Measurements from ENCODE around the gene ABL2. TPM values are rescaled to one million over a fixed set of nuclear protein-coding genes. Genes with fewer than 3 reads are reported as not detected.
"Not testable (repeated sequence)": the region's sequence is repeated elsewhere in the genome, so short reads cannot be mapped to it uniquely, and the experiment has no call there.

Gene ABL2
- polyA plus RNA-seq, 2 of the 4 experiments (the other 2 are of a cell fraction), result 12.4 TPM

DNA sequence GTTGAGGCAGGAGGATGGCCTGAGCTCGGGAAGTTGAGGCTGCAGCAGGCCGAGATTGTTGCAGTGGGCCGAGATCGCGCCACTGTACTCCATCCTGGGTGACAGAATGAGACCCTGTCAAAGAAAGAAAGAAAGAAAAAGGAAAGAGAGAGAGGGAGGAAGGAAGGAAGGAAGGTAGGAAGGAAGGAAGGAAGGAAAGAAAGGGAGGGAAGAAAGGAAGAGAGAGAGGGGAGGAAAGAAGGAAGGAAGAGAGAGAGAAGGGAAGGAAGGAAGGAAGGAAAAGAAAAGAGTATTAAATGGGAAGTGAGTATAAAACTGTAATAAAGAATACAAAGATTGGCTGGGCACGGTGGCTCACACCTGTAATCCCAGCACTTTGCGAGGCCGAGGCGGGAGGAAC, 18.4 kb upstream of the ABL2 start (continued):
- TF ChIP-seq PHF8 (IDR thresholded peaks at IDR 0.05; ENCODE audit: borderline replicate concordance, low read depth) (no peak), FOXS1 (CRISPR knock-in tag; IDR thresholded peaks at IDR 0.05) (no peak), KDM1A (IDR thresholded peaks at IDR 0.05; ENCODE audit: low read depth) (no peak), SMC3 (IDR thresholded peaks at IDR 0.05) (no peak)
- TF ChIP-seq, protein P1, sequence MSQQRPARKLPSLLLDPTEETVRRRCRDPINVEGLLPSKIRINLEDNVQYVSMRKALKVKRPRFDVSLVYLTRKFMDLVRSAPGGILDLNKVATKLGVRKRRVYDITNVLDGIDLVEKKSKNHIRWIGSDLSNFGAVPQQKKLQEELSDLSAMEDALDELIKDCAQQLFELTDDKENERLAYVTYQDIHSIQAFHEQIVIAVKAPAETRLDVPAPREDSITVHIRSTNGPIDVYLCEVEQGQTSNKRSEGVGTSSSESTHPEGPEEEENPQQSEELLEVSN (IDR thresholded peaks at IDR 0.05; ENCODE audit: borderline replicate concordance, low read depth), result no peak

DNA sequence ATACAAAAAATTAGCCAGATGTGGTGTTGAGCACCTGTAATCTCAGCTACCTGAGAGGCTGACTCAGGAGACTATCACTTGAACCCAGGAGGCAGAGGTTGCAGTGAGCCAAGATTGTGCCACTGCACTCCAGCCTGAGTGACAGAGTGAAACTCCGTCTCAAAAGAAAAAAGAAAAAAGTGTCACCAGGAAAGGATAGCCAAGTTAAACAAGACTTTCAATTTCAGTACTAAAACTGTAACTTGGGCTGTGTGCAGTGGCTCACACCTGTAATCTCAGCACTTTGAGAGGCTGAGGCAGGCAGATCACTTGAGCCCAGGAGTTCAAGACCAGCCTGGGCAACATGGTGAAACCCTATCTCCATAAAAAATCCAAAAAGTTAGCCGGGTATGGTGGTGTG, 15.9 kb upstream of the ABL2 start:
- H3K4me1 ChIP-seq; H3K4me3 ChIP-seq; H3K4me2 ChIP-seq; DNase-seq (ENCODE audit: low read depth in 1 of 2, low spot score in 1 of 2); H3K27ac ChIP-seq; ATAC-seq; H3K9me3 ChIP-seq; POLR2A ChIA-PET; FAIRE-seq: not testable (repeated sequence)
- CTCF ChIA-PET, result interaction anchor here (0.8 to 1.4 kb wide), 2 partner anchors 120 to 143 kb away, joined by 3 to 4 read pairs; partner anchors contain the start of gene AXDND1
- WGBS (ENCODE audit: missing lambda C conversion rate), result 75% methylated on average over 2 of the region's 2 CpGs

DNA sequence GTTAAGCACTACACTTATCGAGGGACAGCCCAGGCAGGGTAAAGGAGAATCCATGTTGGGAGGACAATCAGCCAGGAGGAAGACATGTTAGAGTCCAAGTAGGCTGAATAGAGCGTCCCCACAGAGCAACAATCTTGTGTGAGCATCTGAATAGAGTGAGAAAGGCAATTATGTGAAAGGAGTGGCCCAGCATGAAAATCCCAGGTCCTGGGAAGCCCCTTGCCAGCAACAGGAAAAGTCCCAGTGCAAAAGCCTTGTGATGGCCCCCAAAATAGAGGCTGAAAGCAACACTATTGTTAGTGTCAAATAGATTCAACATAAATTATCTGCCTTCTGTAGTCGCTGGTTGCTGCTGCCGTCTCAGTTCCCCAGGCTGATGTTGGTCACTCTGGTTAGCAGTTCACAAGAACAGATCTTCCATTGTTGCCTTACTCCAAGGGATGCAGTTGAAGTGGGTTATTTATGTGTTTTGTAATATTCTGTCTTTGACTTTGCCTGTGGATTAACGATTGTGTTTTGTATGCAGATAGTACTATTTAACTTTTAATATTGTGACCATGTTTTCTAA, 12.1 kb upstream of the ABL2 start:
- CTCF ChIA-PET, result no interaction called here
- no peak overlapping the region for H3K4me3 ChIP-seq
- H3K4me2 ChIP-seq, result no peak overlapping the region
- no peaks in the 10 kb centered on the region for H3K9me3 ChIP-seq
- H3K27ac ChIP-seq, result no peak overlapping the region
- TF ChIP-seq, protein P2, sequence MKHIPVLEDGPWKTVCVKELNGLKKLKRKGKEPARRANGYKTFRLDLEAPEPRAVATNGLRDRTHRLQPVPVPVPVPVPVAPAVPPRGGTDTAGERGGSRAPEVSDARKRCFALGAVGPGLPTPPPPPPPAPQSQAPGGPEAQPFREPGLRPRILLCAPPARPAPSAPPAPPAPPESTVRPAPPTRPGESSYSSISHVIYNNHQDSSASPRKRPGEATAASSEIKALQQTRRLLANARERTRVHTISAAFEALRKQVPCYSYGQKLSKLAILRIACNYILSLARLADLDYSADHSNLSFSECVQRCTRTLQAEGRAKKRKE (CRISPR knock-in tag; IDR thresholded peaks at IDR 0.05; ENCODE audit: low read depth), result no peak
- TF ChIP-seq NR3C1 (IDR thresholded peaks at IDR 0.05) (no peak), EHMT2 (IDR thresholded peaks at IDR 0.05; ENCODE audit: low read depth) (no peak), JUNB (IDR thresholded peaks at IDR 0.05) (no peak), POLR2A (IDR thresholded peaks at IDR 0.05; ENCODE audit: low read length) (no peak), ZNF302 (CRISPR knock-in tag; IDR thresholded peaks at IDR 0.05) (no peak), JUN (IDR thresholded peaks at IDR 0.05) (no peak), RARB (CRISPR knock-in tag; IDR thresholded peaks at IDR 0.05) (no peak)
- 73% methylated on average over 5 of the region's 5 CpGs for WGBS (ENCODE audit: missing lambda C conversion rate)
- FAIRE-seq (no peak), DNase-seq (ENCODE audit: low read depth in 1 of 2, low spot score in 1 of 2) (no peak), ATAC-seq (no peak)
- POLR2A ChIA-PET, result no interaction called here
- H3K4me1 ChIP-seq, result no peaks in the 10 kb centered on the region

DNA sequence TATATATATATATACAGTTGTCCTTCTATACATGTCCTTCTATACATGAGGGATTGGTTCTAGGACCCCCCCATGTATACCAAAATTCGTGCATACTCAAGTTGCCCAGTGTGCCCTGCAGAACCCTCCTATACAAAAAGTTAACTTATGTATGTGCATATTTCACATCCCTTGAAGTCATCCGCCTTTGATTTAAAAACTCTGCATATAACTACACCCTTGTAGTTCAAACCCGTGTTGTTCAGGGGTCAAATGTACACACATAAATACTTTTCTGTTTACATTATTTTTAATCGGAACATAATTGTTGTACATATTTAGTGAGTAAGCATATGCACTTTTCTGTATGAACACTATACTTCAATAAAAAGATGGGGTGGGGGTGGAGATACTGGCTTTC, 7.7 kb upstream of the ABL2 start:
- no peaks in the 10 kb centered on the region for H3K9me3 ChIP-seq
- no peak for TF ChIP-seq ZNF302 (CRISPR knock-in tag; IDR thresholded peaks at IDR 0.05)
- TF ChIP-seq FOXS1 (CRISPR knock-in tag; IDR thresholded peaks at IDR 0.05), result no peak
- TF ChIP-seq NR3C1 (IDR thresholded peaks at IDR 0.05), result no peak
- TF ChIP-seq, protein P3, sequence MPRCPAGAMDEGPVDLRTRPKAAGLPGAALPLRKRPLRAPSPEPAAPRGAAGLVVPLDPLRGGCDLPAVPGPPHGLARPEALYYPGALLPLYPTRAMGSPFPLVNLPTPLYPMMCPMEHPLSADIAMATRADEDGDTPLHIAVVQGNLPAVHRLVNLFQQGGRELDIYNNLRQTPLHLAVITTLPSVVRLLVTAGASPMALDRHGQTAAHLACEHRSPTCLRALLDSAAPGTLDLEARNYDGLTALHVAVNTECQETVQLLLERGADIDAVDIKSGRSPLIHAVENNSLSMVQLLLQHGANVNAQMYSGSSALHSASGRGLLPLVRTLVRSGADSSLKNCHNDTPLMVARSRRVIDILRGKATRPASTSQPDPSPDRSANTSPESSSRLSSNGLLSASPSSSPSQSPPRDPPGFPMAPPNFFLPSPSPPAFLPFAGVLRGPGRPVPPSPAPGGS (IDR thresholded peaks at IDR 0.05), result no peak
- TF ChIP-seq NPAS2 (CRISPR knock-in tag; IDR thresholded peaks at IDR 0.05; ENCODE audit: borderline replicate concordance), result no peak
- H3K4me1 ChIP-seq, result peaks cover 30% of the 10 kb centered on the region
- no peak for FAIRE-seq
- no peak overlapping the region for H3K4me3 ChIP-seq
- ChIA-PET POLR2A (no interaction called here), CTCF (interaction anchor here (3.2 kb wide), 1 partner anchor 116 kb away, joined by 12 read pairs; no protein-coding TSS in a partner anchor)
- no peak overlapping the region for H3K4me2 ChIP-seq
- no peak for DNase-seq (ENCODE audit: low read depth in 1 of 2, low spot score in 1 of 2)
- ATAC-seq, result no peak
- 64% methylated on average over 4 of the region's 4 CpGs for WGBS (ENCODE audit: missing lambda C conversion rate)
- H3K27ac ChIP-seq, result no peak overlapping the region

DNA sequence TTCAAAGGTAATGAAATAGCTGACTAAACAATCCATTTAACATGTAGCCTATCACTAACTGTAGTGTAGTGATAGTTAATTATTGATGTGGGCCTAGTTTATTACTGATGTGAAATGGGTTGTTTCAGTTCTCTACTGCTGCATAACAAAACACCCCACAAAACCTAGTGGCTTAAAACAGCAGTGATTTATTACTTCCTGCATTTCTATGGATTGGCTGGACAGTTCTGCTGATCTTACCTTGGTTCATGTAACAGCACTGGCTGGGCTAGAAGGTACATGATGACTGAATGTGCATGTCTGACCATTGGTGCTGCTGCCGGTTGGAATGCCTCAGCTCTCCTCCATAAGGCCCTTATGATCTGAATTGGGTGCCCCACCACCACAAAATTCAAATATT, 5.4 kb upstream of the ABL2 start:
- ChIA-PET CTCF (interaction anchor here (2.2 kb wide), 1 partner anchor 58 kb away, joined by 10 read pairs; the partner anchor contains the start of gene SOAT1), POLR2A (no interaction called here)
- Histone ChIP-seq H3K4me1 (peaks cover 52% of the 10 kb centered on the region), H3K27ac (peak overlapping the region; percentile 38 to 72; a peak in 5 of 6 replicates), H3K4me3 (no peak overlapping the region), H3K9me3 (no peaks in the 10 kb centered on the region), H3K4me2 (peak overlapping the region; percentile 33; the same call in 2 of the 3 replicates)
- FAIRE-seq (no peak), ATAC-seq (no peak), DNase-seq (ENCODE audit: low read depth in 1 of 2, low spot score in 1 of 2) (no peak)
- TF ChIP-seq MAZ (IDR thresholded peaks at IDR 0.05; ENCODE audit: borderline replicate concordance, low read depth, low read length) (no peak), MAFK (IDR thresholded peaks at IDR 0.05; ENCODE audit: partially characterized antibody) (peak; percentile 43), SREBF2 (IDR thresholded peaks at IDR 0.05) (no peak), ESRRA (IDR thresholded peaks at IDR 0.05; ENCODE audit: borderline replicate concordance, low read length) (no peak)
- 91% methylated on average over 1 of the region's 1 CpG for WGBS (ENCODE audit: missing lambda C conversion rate)

Data from A549 (cell line).